HG03558 (cell line): ENCODE measurements around the gene CEP78.
"Not testable (repeated sequence)": the region's sequence is repeated elsewhere in the genome, so short reads cannot be mapped to it uniquely, and the experiment has no call there.

Source experiments
- ATAC-seq: cut with Tn5 transposase; IDR thresholded peaks from one replicate; pipeline ENCODE4 v1.9.1; 2021; ENCODE audit warnings: moderate number of reproducible peaks; ENCODE audit not compliant: unreplicated experiment; ENCODE audit errors: extremely low read depth

The CEP78 gene

GRCh38 chr9:78232471-78232870 is 3.4 kb upstream of the CEP78 start:
- ATAC-seq, result not testable (repeated sequence)

DNA sequence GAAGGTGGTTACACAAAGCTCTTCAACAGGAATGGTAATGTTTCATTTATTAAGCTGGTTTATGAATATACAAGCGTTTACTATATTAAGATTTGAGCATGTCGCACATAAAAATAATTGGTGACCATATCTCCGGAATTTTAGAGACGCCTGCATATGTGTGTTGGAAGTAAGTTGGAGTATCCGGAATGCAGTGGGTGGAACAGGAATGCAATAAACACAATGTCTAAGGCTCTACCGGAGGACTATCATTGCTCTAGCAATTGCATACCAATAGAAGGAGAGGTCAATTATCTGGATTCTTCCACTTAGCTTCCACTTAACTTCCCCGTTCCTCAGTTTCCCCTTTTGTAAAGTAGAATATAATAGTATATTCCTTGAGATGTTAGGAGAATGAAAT is 1.1 kb upstream of the CEP78 start:
- no peak for ATAC-seq

DNA sequence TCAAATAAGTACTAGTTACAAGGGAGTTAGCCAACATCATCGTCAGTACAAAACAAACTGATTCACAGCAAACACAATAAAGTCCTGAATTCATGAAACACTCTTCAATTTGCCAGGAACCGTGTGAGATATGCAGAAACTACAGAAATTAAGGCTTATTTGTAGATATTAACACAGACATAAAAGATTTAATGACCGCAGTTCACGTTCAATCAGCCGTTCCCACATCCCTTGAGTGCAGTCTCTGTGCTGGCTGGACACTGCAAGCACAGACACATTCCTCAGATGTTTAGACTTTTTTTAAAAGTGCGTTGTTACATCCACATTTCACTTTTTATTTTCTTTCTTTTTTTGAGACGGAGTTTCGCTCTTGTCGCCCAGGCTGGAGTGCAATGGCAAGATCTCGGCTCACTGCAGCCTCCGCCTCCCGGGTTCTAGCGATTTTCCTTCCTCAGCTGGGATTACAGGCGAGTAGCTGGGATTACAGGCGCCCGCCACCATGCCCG is 566 bp upstream of the CEP78 start:
- no peak for ATAC-seq

- peak; percentile 7 for ATAC-seq
These were observed 656 bp downstream of the CEP78 start for GRCh38 chr9:78236551-78236910.

- ATAC-seq, result no peak
These were observed 2.5 kb downstream of the CEP78 start for GRCh38 chr9:78238046-78239038.

- no peak for ATAC-seq
These were observed 3.6 kb downstream of the CEP78 start for GRCh38 chr9:78239506-78239905.

DNA sequence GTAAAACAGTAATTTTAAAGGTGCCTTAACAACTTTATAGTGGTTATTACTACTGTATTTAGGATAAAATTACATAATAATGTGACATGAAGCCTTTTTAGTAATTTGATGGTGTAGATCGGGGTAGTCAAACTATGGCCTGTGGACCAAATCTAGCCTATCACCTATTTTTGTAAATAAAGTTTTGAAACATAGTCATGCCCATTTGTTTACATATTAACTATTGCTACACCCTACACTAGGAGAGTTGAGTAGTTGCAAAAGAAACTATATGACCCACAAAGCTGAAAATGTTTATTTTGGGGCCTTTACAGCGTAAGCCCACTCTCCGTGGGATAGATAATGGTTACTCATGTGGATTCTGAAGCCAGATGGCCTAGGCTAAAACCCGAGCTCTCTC is 6.2 kb downstream of the CEP78 start:
- no peak for ATAC-seq

- ATAC-seq, result no peak
These were observed 7.3 kb downstream of the CEP78 start for GRCh38 chr9:78243130-78243529.

GRCh38 chr9:78245401-78245800 is 9.5 kb downstream of the CEP78 start:
- ATAC-seq, result no peak

- ATAC-seq, result no peak
These were observed 12.8 kb downstream of the CEP78 start for GRCh38 chr9:78248635-78249034.

DNA sequence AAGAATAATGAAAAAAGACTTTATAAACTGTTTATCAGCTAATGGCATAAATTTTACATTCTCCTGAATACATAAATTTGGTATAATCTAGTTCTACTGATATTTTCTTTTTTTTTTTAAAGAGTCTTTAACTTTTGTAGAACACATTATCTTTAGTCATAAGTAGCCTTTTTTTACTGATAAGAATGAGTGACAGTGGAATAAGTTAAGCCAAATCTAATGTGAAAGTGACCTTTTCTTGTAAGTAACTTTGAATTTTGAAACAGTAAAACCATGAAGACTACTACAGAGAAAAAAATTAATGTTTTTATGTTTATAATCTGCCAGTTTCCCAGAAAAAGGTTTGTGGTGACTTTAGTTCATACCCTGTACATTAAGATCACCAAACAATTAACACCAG is 13.7 kb downstream of the CEP78 start:
- ATAC-seq, result no peak

DNA sequence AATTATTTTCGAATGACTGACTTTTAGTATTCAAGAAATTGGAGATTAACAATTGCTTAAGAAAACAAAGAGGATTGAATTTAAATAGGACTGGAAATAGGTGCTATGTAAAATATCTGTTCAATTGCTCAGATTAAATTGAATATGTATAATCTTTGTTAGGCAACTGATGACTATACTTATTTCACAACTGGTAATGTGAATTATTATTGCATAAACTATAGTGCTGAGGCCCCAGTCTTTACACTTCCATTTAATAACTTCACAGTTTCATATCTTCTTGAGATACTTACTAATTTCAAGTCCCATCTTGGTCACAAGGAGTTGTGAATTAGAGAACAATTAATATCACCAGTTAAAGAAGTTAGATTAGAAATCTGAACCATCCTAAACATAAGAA is 16.7 kb downstream of the CEP78 start:
- no peak for ATAC-seq

- ATAC-seq, result no peak
These were observed 17.4 kb downstream of the CEP78 start for GRCh38 chr9:78253285-78253684.

GRCh38 chr9:78261403-78262001 is 25.6 kb downstream of the CEP78 start:
- ATAC-seq, result no peak

- ATAC-seq, result no peak
These were observed 26.8 kb downstream of the CEP78 start for GRCh38 chr9:78262655-78263054.

- no peak for ATAC-seq
These were observed 32.0 kb downstream of the CEP78 start for GRCh38 chr9:78267889-78268288.

DNA sequence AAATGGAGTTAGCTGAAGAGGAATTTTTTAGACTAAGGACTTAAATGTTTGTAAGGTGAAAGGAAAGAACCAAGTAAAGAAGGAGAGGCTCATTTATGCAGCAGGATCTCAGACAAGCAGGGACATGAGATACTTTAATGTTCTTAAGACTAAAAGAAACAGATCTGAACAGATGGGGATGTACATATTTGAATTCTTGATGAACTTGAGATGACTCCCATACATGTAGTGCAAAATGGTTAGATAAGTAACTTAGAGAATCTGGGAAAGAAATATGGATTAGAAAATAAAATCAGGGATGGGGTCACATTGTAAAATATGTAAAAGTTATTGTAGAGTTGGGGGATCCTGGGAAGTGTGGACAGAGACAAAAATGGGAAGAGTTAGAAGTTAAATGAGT is 33.9 kb downstream of the CEP78 start:
- no peak for ATAC-seq

- ATAC-seq, result no peak
These were observed 36.4 kb downstream of the CEP78 start for GRCh38 chr9:78272307-78272706.

- no peak for ATAC-seq
These were observed 37.9 kb downstream of the CEP78 start for GRCh38 chr9:78273761-78274160.

DNA sequence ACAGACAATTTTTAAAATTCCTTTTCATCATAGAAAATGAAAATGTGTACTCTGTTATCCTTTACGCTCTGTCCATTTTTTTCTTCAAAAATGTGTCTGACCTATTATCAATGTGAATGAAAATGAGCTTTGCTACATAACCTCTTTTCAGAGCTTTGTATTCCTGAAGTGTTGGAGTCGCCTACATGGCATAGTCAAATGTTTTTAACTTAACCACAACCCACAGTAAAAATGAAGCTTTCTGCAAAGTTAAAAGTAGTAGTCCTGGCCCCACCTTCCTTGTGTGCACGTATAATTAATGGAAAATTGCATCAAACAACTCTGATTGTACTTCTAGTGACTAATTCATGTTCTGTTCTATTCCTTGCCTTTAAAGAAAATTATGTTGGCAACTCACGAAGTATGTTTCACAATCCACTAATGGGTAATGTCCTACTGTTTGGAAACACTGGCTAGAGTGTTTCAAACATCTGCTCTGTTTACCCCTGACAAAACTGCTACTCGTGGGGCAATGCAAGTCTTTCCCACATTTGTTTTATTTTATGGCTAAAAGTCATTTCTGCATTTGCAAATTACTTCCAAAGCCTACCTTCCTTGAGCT is 42.4 kb downstream of the CEP78 start:
- no peak for ATAC-seq

GRCh38 chr9:78278801-78279200 is 42.9 kb downstream of the CEP78 start:
- ATAC-seq, result no peak
